ENCODE data around the gene CPSF2.

- TF ChIP-seq, protein P1, sequence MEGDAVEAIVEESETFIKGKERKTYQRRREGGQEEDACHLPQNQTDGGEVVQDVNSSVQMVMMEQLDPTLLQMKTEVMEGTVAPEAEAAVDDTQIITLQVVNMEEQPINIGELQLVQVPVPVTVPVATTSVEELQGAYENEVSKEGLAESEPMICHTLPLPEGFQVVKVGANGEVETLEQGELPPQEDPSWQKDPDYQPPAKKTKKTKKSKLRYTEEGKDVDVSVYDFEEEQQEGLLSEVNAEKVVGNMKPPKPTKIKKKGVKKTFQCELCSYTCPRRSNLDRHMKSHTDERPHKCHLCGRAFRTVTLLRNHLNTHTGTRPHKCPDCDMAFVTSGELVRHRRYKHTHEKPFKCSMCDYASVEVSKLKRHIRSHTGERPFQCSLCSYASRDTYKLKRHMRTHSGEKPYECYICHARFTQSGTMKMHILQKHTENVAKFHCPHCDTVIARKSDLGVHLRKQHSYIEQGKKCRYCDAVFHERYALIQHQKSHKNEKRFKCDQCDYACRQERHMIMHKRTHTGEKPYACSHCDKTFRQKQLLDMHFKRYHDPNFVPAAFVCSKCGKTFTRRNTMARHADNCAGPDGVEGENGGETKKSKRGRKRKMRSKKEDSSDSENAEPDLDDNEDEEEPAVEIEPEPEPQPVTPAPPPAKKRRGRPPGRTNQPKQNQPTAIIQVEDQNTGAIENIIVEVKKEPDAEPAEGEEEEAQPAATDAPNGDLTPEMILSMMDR (IDR thresholded peaks at IDR 0.05) = no peak
- TF ChIP-seq POLR2A (IDR thresholded peaks at IDR 0.05) = no peak
These were observed 22.9 kb downstream of the CPSF2 start for GRCh38 chr14:92144708-92145107.
